Upper lobe of left lung (tissue), 6 donors: ENCODE data around the gene NIPA2. TPM values are rescaled to one million over a fixed set of nuclear protein-coding genes. Genes with fewer than 3 reads are reported as not detected.

Experiments
- ATAC-seq, 2 donors: fragments of 200-7000 bp; cut with Tn5 transposase; one replicate each; pipeline ENCODE4 v1.9.1; 2022; ENCODE audit warnings: mild to moderate bottlenecking in 2 of 2, moderate library complexity in 2 of 2; ENCODE audit not compliant: low FRiP score in 2 of 2
- DNase-seq, 2 donors: peaks; one replicate each; pipeline ENCODE4 v3.0.0-alpha.2; 2019 to 2020
- H3K27ac ChIP-seq, 4 donors: fragments of 200-600 bp; sonication (generic); one replicate each; pipeline ENCODE4 v1.5.1; 2016 to 2019
- H3K27me3 ChIP-seq, 4 donors: fragments of 200-600 bp; sonication (generic); one replicate each; pipeline ENCODE4 v1.5.1; 2017 to 2019
- H3K36me3 ChIP-seq, 4 donors: fragments of 200-600 bp; sonication (generic); one replicate each; pipeline ENCODE4 v1.5.1; 2016 to 2019
- H3K4me1 ChIP-seq, 4 donors: fragments of 200-600 bp; sonication (generic); one replicate each; pipeline ENCODE4 v1.5.1; 2018 to 2019
- H3K4me3 ChIP-seq, 4 donors: fragments of 200-600 bp; sonication (generic); one replicate each; pipeline ENCODE4 v1.5.1; 2017 to 2019; ENCODE audit warnings: mild to moderate bottlenecking in 2 of 4, moderate library complexity in 1 of 4
- H3K9me3 ChIP-seq, 4 donors: fragments of 200-600 bp; sonication (generic); one replicate each; pipeline ENCODE4 v1.5.1; 2018 to 2019
- CTCF ChIP-seq, 6 experiments: fragments of 450-650 bp in 4 of 6; fragments of 200-600 bp in 2 of 6; sonication (generic) in 2 of 6; IDR thresholded peaks; one replicate each; pipeline ENCODE4 v1.5.1; 2016 to 2019; ENCODE audit warnings: antibody characterized with exemption in 6 of 6
- EP300 ChIP-seq, 4 donors: sonication (generic); formaldehyde crosslinking; IDR thresholded peaks; one replicate each; pipeline ENCODE4 v1.5.1; 2017; ENCODE audit warnings: antibody characterized with exemption in 4 of 4, control low read depth in 2 of 4
- POLR2A ChIP-seq, 4 donors: fragments of 450-650 bp; IDR thresholded peaks; one replicate each; pipeline ENCODE4 v1.5.1; 2016 to 2017; ENCODE audit warnings: antibody characterized with exemption in 4 of 4, mild to moderate bottlenecking in 2 of 4
- POLR2AphosphoS5 ChIP-seq, 2 donors: sonication (generic); formaldehyde crosslinking; IDR thresholded peaks; one replicate each; pipeline ENCODE4 v1.5.1; 2017; ENCODE audit warnings: antibody characterized with exemption in 2 of 2
- WGBS, 2 donors: methylation state at CpG; one replicate each; pipeline ENCODE4 v1.1.5; 2017 to 2018; 5-methylcytosine and 5-hydroxymethylcytosine counted together
- total RNA-seq, 6 donors: library from RNA; depleted of rRNA in 4 of 6; stranded (reverse); fragments of >200 nt in 4 of 6; gene quantifications; one replicate each; pipeline versions ENCODE4 v1.1.0 to v1.2.1, GENCODE V29; 2016 to 2021
- donor health status: DM: no; HTN: no; CAD: no; lungs with moderate emphysema.
- donor health status: DM: no; HTN: yes; CAD: no; lungs with severe emphysema.

NIPA2 gene
- total RNA-seq, 6 donors from 2014 or later = 23.0 to 55.9 (median 47.5) TPM

GRCh38 chr15:22808240-22808639 is 30.2 kb upstream of the NIPA2 start:
- ATAC-seq (no peak), DNase-seq (no peak)
- WGBS, 2 donors = 92 to 98% methylated on average over 4 of the region's 4 CpGs
- TF ChIP-seq CTCF (IDR thresholded peaks at IDR 0.05) (no peak), POLR2AphosphoS5 (IDR thresholded peaks at IDR 0.05) (no peak), EP300 (IDR thresholded peaks at IDR 0.05) (no peak), POLR2A (IDR thresholded peaks at IDR 0.05) (no peak)
- no peak overlapping the region for H3K4me3 ChIP-seq
- H3K27me3 ChIP-seq = no peaks in the 10 kb centered on the region
- no peaks in the 10 kb centered on the region for H3K9me3 ChIP-seq
- no peaks in the 10 kb centered on the region for H3K4me1 ChIP-seq
- H3K36me3 ChIP-seq = peaks cover 0 to 4% (median 0%) of the 10 kb centered on the region in 4 donors
- no peak overlapping the region for H3K27ac ChIP-seq

DNA sequence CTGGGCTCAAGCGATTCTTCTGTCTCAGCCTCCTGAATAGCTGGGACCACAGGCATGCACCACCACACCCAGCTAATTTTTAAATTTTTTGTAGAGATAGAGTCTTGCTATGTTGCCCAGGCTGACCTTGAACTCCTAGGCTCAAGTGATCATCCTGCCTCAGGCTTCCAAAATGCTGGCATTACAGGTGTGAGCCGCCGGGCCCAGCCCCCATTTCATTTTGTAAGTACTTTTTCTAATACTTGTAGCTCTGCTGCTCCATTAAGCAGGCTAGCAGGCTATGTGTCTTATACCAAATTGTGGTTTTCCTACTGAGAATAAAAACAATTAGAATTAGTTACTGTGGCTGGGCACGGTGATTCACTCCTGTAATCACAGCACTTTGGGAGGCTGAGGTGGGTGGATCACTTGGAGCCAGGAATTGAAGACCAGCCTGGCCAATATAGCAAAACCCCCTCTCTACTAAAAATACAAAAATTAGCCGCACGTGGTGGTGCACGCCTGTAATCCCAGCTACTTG is 29.6 kb upstream of the NIPA2 start:
- Histone ChIP-seq H3K4me1 (no peaks in the 10 kb centered on the region), H3K27me3 (no peaks in the 10 kb centered on the region), H3K36me3 (peaks cover 0 to 8% (median 2%) of the 10 kb centered on the region in 4 donors), H3K27ac (no peak overlapping the region), H3K4me3 (no peak overlapping the region), H3K9me3 (no peaks in the 10 kb centered on the region)
- TF ChIP-seq CTCF (IDR thresholded peaks at IDR 0.05) (no peak), POLR2A (IDR thresholded peaks at IDR 0.05) (no peak), POLR2AphosphoS5 (IDR thresholded peaks at IDR 0.05) (no peak), EP300 (IDR thresholded peaks at IDR 0.05) (no peak)
- no peak for DNase-seq
- no peak for ATAC-seq
- 87 to 99% methylated on average over 7 of the region's 7 CpGs for WGBS, 2 donors

DNA sequence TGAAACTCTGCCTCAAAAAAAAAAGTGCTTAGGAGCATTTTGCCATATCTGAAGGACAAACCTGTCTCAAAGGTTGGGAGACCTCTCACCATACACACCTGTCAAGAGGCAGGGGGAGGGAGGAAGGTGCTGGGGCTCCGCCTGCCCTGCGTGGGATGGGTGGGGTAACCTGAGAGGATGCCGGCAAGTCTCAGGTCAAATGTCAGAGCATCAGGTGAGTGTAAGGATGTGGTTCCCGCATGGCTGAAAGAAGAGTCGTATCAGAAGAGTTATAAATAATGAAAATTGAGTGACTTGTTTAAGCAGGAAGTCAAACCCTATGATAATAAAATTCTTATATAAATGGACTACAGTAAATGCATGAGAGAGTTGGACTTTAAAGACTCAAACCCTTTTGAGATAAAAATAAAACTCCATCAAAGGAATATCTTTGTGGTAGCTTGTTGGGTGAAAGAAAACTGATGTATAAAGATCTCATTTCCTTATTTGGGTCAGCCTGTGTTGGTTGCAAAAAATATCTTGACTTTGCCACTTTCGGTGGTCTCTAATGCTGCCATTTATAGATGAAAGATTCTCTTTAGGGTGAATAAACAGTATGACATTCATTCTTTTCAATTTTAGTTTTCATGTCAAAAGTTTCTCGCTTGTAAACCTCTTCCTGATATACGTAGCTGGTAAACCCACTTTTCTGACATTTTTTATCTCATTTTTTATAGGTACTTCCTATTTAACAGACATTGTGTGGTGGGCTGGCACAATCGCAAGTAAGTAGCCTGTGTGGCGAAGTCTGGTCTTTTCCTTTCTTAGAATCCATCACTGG is 28.2 kb upstream of the NIPA2 start:
- Histone ChIP-seq H3K9me3 (no peaks in the 10 kb centered on the region), H3K4me3 (no peak overlapping the region), H3K36me3 (peaks cover 0 to 10% (median 4%) of the 10 kb centered on the region in 4 donors), H3K27ac (no peak overlapping the region), H3K4me1 (no peaks in the 10 kb centered on the region), H3K27me3 (no peaks in the 10 kb centered on the region)
- 81 to 86% methylated on average over 10 of the region's 10 CpGs for WGBS, 2 donors
- TF ChIP-seq POLR2AphosphoS5 (IDR thresholded peaks at IDR 0.05) (no peak), POLR2A (IDR thresholded peaks at IDR 0.05) (no peak), CTCF (IDR thresholded peaks at IDR 0.05) (no peak), EP300 (IDR thresholded peaks at IDR 0.05) (no peak)
- ATAC-seq (no peak), DNase-seq (no peak)

DNA sequence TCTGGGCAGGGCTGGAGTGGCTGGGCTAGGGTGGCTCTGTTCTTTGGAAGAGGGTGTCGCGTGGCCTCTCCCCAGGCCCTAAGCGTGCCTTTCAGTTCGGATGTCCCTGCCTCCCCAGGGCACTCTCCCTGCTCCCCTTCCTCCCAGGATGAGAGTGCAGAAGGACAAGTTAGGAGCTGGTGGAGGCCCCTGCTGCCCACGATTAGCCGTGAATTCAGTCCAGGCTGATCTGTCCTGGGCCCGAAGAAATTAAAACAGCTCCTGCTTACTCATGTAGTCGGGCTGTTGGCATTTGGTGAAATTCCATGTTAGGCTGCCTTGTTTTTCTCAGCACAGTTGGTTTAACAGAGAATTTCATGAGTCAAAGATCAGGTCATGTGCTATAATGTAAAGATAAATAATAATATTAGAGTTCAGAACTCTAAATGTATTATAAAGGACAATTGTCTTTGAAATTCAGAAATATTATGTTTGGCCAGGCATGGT is 27.6 kb upstream of the NIPA2 start:
- Histone ChIP-seq H3K27ac (no peak overlapping the region), H3K4me3 (no peak overlapping the region), H3K4me1 (no peaks in the 10 kb centered on the region), H3K9me3 (no peaks in the 10 kb centered on the region), H3K27me3 (no peaks in the 10 kb centered on the region), H3K36me3 (peaks cover 0 to 10% (median 4%) of the 10 kb centered on the region in 4 donors)
- TF ChIP-seq EP300 (IDR thresholded peaks at IDR 0.05) (no peak), POLR2AphosphoS5 (IDR thresholded peaks at IDR 0.05) (no peak), CTCF (IDR thresholded peaks at IDR 0.05) (no peak), POLR2A (IDR thresholded peaks at IDR 0.05) (no peak)
- DNase-seq = no peak
- no peak for ATAC-seq
- 89 to 95% methylated on average over 8 of the region's 8 CpGs for WGBS, 2 donors
